ENCODE data around the gene ARFGAP1.

The ARFGAP1 gene

GRCh38 chr20:63280371-63280770 lies 7.8 kb downstream of the ARFGAP1 start:
- no peak for DNase-seq

GRCh38 chr20:63280929-63281545 lies 8.4 kb downstream of the ARFGAP1 start:
- DNase-seq, result no peak

- DNase-seq, result no peak
Measured at GRCh38 chr20:63281742-63282665, 9.4 kb downstream of the ARFGAP1 start.

- no peak for DNase-seq
Measured at GRCh38 chr20:63282946-63283345, 10.3 kb downstream of the ARFGAP1 start.

- DNase-seq, result no peak
Measured at GRCh38 chr20:63283397-63284082, 10.9 kb downstream of the ARFGAP1 start.

GRCh38 chr20:63284083-63284440 lies 11.4 kb downstream of the ARFGAP1 start:
- DNase-seq, result no peak

GRCh38 chr20:63284544-63284949 lies 11.9 kb downstream of the ARFGAP1 start:
- DNase-seq, result peak in 1 of 2 donors; percentile 6

- DNase-seq, result no peak
Measured at GRCh38 chr20:63284981-63285524, 12.4 kb downstream of the ARFGAP1 start.

GRCh38 chr20:63285636-63286615 lies 13.3 kb downstream of the ARFGAP1 start:
- no peak for DNase-seq

- no peak for DNase-seq
Measured at GRCh38 chr20:63286781-63287696, 14.4 kb downstream of the ARFGAP1 start.

GRCh38 chr20:63287697-63288580 lies 15.3 kb downstream of the ARFGAP1 start:
- DNase-seq, result no peak

- no peak for DNase-seq
Measured at GRCh38 chr20:63288581-63289251, 16.1 kb downstream of the ARFGAP1 start.

- no peak for DNase-seq
Measured at GRCh38 chr20:63289311-63290135, 16.9 kb downstream of the ARFGAP1 start.

GRCh38 chr20:63290136-63290676 lies 17.6 kb downstream of the ARFGAP1 start:
- DNase-seq, result no peak

GRCh38 chr20:63290677-63291472 lies 18.3 kb downstream of the ARFGAP1 start:
- peak; percentile 27 to 30 for DNase-seq

GRCh38 chr20:63291811-63292210 lies 19.2 kb downstream of the ARFGAP1 start:
- DNase-seq, result no peak

GRCh38 chr20:63292292-63292701 lies 19.7 kb downstream of the ARFGAP1 start:
- DNase-seq, result no peak

Data from inflammatory macrophage (primary cell).